Astrocyte (in vitro differentiated cells and primary cell): ENCODE data around the gene PKD2.

ENCODE experiments used
- EZH2 ChIP-seq: IDR thresholded peaks from 2 replicates; pipeline ENCODE4 v1.6.1; 2012; ENCODE audit warnings: mild to moderate bottlenecking, low read length, inconsistent platforms; ENCODE audit not compliant: insufficient read depth
- TF ChIP-seq, protein P1 (sequence below): IDR thresholded peaks from 2 replicates; pipeline ENCODE4 v1.5.1; 2011; ENCODE audit warnings: low read depth, mild to moderate bottlenecking, inconsistent platforms, low read length, moderate library complexity; ENCODE audit not compliant: insufficient read depth

GRCh38 chr4:88037447-88037846 is 30.0 kb downstream of the PKD2 start:
- TF ChIP-seq, protein P1, sequence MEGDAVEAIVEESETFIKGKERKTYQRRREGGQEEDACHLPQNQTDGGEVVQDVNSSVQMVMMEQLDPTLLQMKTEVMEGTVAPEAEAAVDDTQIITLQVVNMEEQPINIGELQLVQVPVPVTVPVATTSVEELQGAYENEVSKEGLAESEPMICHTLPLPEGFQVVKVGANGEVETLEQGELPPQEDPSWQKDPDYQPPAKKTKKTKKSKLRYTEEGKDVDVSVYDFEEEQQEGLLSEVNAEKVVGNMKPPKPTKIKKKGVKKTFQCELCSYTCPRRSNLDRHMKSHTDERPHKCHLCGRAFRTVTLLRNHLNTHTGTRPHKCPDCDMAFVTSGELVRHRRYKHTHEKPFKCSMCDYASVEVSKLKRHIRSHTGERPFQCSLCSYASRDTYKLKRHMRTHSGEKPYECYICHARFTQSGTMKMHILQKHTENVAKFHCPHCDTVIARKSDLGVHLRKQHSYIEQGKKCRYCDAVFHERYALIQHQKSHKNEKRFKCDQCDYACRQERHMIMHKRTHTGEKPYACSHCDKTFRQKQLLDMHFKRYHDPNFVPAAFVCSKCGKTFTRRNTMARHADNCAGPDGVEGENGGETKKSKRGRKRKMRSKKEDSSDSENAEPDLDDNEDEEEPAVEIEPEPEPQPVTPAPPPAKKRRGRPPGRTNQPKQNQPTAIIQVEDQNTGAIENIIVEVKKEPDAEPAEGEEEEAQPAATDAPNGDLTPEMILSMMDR, result no peak
- TF ChIP-seq EZH2, result no peak
